ENCODE results near the gene ZCCHC7. TPM values are rescaled to one million over a fixed set of nuclear protein-coding genes. Genes with fewer than 3 reads are reported as not detected.

The ZCCHC7 gene
- total RNA-seq, 1 donor from 2014 or later = 20.4 TPM

GRCh38 chr9:37236822-37237221 lies 116.4 kb downstream of the ZCCHC7 start:
- H3K4me1 ChIP-seq = no peaks in the 10 kb centered on the region
- H3K36me3 ChIP-seq = no peaks in the 10 kb centered on the region
- DNase-seq (no peak), ATAC-seq (no peak)
- H3K4me3 ChIP-seq = no peak overlapping the region
- intact Hi-C loops (cut with DNase I) = no loop called here
- TF ChIP-seq CTCF (IDR thresholded peaks at IDR 0.05) = no peak
- H3K9me3 ChIP-seq = no peaks in the 10 kb centered on the region
- H3K27me3 ChIP-seq (ENCODE audit: low read depth) = no peaks in the 10 kb centered on the region
- H3K27ac ChIP-seq = no peak overlapping the region

- Histone ChIP-seq H3K27ac (no peak overlapping the region), H3K27me3 (ENCODE audit: low read depth) (no peaks in the 10 kb centered on the region), H3K4me1 (no peaks in the 10 kb centered on the region), H3K9me3 (no peaks in the 10 kb centered on the region), H3K4me3 (no peak overlapping the region), H3K36me3 (no peaks in the 10 kb centered on the region)
- intact Hi-C loops (cut with DNase I) = no loop called here
- ATAC-seq (no peak), DNase-seq (no peak)
- TF ChIP-seq CTCF (IDR thresholded peaks at IDR 0.05) = no peak
Measured at GRCh38 chr9:37238122-37238521, 117.7 kb downstream of the ZCCHC7 start.

- ATAC-seq = no peak
Measured at GRCh38 chr9:37239224-37239859, 119.0 kb downstream of the ZCCHC7 start.

GRCh38 chr9:37239921-37240320 lies 119.5 kb downstream of the ZCCHC7 start:
- intact Hi-C loops (cut with DNase I) = no loop called here
- no peaks in the 10 kb centered on the region for H3K4me1 ChIP-seq
- H3K4me3 ChIP-seq = no peak overlapping the region
- TF ChIP-seq CTCF (IDR thresholded peaks at IDR 0.05) = no peak
- H3K9me3 ChIP-seq = no peaks in the 10 kb centered on the region
- H3K27ac ChIP-seq = no peak overlapping the region
- ATAC-seq (no peak), DNase-seq (no peak)
- no peaks in the 10 kb centered on the region for H3K27me3 ChIP-seq (ENCODE audit: low read depth)
- no peaks in the 10 kb centered on the region for H3K36me3 ChIP-seq

More at GRCh38 chr9:37239224-37239859, 119.0 kb downstream of the ZCCHC7 start:
- TF ChIP-seq CTCF (IDR thresholded peaks at IDR 0.05) = no peak
- intact Hi-C loops (cut with DNase I) = no loop called here
- H3K4me3 ChIP-seq = no peak overlapping the region
- no peaks in the 10 kb centered on the region for H3K4me1 ChIP-seq
- no peak for DNase-seq
- no peaks in the 10 kb centered on the region for H3K27me3 ChIP-seq (ENCODE audit: low read depth)
- H3K9me3 ChIP-seq = no peaks in the 10 kb centered on the region
- H3K36me3 ChIP-seq = no peaks in the 10 kb centered on the region
- H3K27ac ChIP-seq = no peak overlapping the region

- ATAC-seq = no peak
- Histone ChIP-seq H3K27me3 (ENCODE audit: low read depth) (no peaks in the 10 kb centered on the region), H3K4me3 (no peak overlapping the region), H3K4me1 (no peaks in the 10 kb centered on the region), H3K36me3 (no peaks in the 10 kb centered on the region), H3K27ac (no peak overlapping the region), H3K9me3 (no peaks in the 10 kb centered on the region)
- DNase-seq = no peak
- no peak for TF ChIP-seq CTCF (IDR thresholded peaks at IDR 0.05)
- intact Hi-C loops (cut with DNase I) = no loop called here
Measured at GRCh38 chr9:37241340-37241739, 121.0 kb downstream of the ZCCHC7 start.

All from lower lobe of right lung (tissue), 2 donors.